Measurements from ENCODE around the gene FRS3. TPM values are rescaled to one million over a fixed set of nuclear protein-coding genes. Genes with fewer than 3 reads are reported as not detected.

FRS3 gene
- total and polyA plus RNA-seq, 9 of the 15 experiments (the other 6 are each of a cell fraction or from before 2014, with no cell fraction given) = 0.03 to 3.7 (median 1.6) TPM

DNA sequence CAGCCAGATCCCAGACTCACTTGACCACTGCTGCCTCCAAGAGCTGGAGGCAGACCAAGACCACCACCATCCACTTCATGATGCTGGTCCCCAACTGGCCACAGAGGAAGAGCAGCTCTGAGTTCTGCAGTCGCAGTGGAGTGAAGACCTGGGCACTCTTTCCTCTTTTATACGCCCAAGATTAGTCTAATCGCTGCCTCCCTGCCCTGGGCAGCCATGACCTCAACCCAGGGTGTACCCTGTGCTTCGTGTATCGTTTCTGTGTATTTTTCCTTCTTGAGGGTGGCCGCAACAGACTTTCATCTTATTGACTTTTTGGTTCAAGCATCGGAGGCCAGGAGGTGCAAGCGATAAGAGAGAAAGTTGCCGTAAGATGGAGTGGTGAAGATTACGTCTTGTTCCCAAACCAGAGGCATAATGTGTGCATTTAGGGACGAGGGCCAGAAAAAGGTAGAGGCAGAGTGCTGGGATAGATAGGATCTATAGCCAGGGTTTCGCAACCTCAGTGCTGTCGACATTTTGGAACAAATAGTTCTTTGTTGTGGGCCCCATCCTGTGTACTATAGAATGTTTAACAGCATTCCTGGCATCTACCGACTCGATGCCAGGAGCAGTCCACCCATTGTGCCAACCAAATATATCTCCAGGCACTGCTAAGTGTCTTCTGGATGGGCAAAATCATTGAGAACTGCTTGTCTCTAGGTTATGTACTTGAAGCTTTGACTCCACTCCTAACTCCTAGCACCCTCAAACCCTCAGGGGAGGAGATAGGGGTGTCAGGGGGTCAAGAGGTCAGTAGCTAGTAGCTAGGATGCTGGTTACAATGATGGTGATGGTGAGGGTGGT lies 32.2 kb downstream of the FRS3 start, which contains the start of gene PGC (continued):
- TF ChIP-seq, protein P1, sequence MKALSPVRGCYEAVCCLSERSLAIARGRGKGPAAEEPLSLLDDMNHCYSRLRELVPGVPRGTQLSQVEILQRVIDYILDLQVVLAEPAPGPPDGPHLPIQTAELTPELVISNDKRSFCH (CRISPR knock-in tag; IDR thresholded peaks at IDR 0.05) = no peak
- TF ChIP-seq, protein P1 (tag; IDR thresholded peaks at IDR 0.05) = 0 out of 2 replicates have a peak, but pooled peaks have one; percentile 30
- TF ChIP-seq, protein P2, sequence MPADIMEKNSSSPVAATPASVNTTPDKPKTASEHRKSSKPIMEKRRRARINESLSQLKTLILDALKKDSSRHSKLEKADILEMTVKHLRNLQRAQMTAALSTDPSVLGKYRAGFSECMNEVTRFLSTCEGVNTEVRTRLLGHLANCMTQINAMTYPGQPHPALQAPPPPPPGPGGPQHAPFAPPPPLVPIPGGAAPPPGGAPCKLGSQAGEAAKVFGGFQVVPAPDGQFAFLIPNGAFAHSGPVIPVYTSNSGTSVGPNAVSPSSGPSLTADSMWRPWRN (IDR thresholded peaks at IDR 0.05; ENCODE audit: low read depth) = peak; percentile 72; the same call in 1 of the 2 replicates
- TF ChIP-seq ZNF766 (CRISPR knock-in tag; conservative IDR thresholded peaks at IDR 0.05) = 0 out of 2 replicates have a peak, but pooled peaks have one; percentile 58

DNA sequence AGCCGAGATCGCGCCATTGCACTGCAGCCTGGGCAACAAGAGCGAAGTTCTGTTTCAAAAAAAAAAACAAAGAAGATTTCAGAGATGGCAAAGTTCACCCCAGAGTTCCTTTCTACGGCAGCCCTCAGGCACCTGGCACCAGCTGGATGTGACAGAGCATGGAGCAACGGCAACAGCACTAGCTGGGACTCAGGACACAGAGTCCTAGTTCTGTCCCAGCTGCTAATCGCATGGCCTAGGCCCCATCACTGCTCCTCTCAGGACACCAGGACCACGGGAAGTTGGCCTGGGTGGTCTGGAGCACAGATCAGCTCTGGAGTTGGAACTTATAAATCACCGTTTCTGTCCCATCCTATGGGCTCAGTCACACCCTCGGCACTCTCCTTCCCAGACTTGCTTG lies 33.6 kb downstream of the FRS3 start:
- no peaks in the 10 kb centered on the region; the same call in 1 of the 2 replicates for H4K20me1 ChIP-seq (replicated peaks; ENCODE audit: control insufficient read depth, insufficient read depth, low read length)
- in situ Hi-C loops (cut with MboI) = no loop called here
- DNase-seq (ENCODE audit: extremely low read depth in 1 of 4, low spot score in 3 of 4) (no peak), FAIRE-seq (no peak), ATAC-seq (no peak)
- H3K4me3 ChIP-seq = no peak overlapping the region
- H3K4me1 ChIP-seq (replicated peaks in 1 of 2; ENCODE audit: control insufficient read depth in 2 of 2, insufficient read depth in 2 of 2, low read length in 2 of 2) = peaks cover 14 to 18% of the 10 kb centered on the region in 2 experiments
- ChIA-PET POLR2A (interaction anchor here (0.6 kb wide), 2 partner anchors 41 to 1434 kb away, joined by 3 to 4 read pairs; partner anchors contain the start of gene TOMM6), CTCF (ENCODE audit: low intra/inter-chr PET ratio) (no interaction called here)
- peaks cover 15 to 30% of the 10 kb centered on the region in 2 experiments; a peak in 4 of 5 replicates for H3K27me3 ChIP-seq (ENCODE audit: control insufficient read depth in 2 of 2, insufficient read depth in 2 of 2, low read length in 2 of 2)
- BruUV-seq (replicated peaks) = no TSS peak
- no peak overlapping the region for H3K4me2 ChIP-seq (ENCODE audit: insufficient read depth, low read length)
- intact Hi-C loops (cut with micrococcal nuclease) = no loop called here
- no peaks in the 10 kb centered on the region for H3K79me2 ChIP-seq (ENCODE audit: control insufficient read depth, insufficient read depth, low read length)
- H3K36me3 ChIP-seq (ENCODE audit: control insufficient read depth, insufficient read depth, low read length) = no peaks in the 10 kb centered on the region
- H3K27ac ChIP-seq (ENCODE audit: extremely low read depth, low read depth, low read length) = no peak overlapping the region
- H3K9me1 ChIP-seq (ENCODE audit: control insufficient read depth, insufficient read depth, low read length) = no peaks in the 10 kb centered on the region
- no peaks in the 10 kb centered on the region for H3K9me3 ChIP-seq (replicated peaks; ENCODE audit: control insufficient read depth, insufficient read depth, low read depth, low read length)
- no peak overlapping the region for H3K9ac ChIP-seq (ENCODE audit: insufficient read depth in 1 of 2, low read depth in 2 of 2, low read length in 2 of 2)
- WGBS (ENCODE audit: insufficient coverage, low coverage, missing lambda C conversion rate) = 45% methylated on average over 10 of the region's 10 CpGs
- no peak overlapping the region for H2AFZ ChIP-seq (ENCODE audit: low read depth, low read length)
- TF ChIP-seq ZNF695 (CRISPR knock-in tag; IDR thresholded peaks at IDR 0.05) = no peak
- TF ChIP-seq SIRT6 (IDR thresholded peaks at IDR 0.05; ENCODE audit: low read depth, low read length) = no peak
- TF ChIP-seq, protein P3, sequence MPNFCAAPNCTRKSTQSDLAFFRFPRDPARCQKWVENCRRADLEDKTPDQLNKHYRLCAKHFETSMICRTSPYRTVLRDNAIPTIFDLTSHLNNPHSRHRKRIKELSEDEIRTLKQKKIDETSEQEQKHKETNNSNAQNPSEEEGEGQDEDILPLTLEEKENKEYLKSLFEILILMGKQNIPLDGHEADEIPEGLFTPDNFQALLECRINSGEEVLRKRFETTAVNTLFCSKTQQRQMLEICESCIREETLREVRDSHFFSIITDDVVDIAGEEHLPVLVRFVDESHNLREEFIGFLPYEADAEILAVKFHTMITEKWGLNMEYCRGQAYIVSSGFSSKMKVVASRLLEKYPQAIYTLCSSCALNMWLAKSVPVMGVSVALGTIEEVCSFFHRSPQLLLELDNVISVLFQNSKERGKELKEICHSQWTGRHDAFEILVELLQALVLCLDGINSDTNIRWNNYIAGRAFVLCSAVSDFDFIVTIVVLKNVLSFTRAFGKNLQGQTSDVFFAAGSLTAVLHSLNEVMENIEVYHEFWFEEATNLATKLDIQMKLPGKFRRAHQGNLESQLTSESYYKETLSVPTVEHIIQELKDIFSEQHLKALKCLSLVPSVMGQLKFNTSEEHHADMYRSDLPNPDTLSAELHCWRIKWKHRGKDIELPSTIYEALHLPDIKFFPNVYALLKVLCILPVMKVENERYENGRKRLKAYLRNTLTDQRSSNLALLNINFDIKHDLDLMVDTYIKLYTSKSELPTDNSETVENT (CRISPR knock-in tag; IDR thresholded peaks at IDR 0.05) = 0 out of 2 replicates have a peak, but pooled peaks have one; percentile 37
- TF ChIP-seq KLF6 (CRISPR knock-in tag; IDR thresholded peaks at IDR 0.05; ENCODE audit: borderline replicate concordance) = no peak
- no peak for TF ChIP-seq HSF4 (CRISPR knock-in tag; IDR thresholded peaks at IDR 0.05; ENCODE audit: borderline replicate concordance)
- TF ChIP-seq FOXP1 (CRISPR knock-in tag; IDR thresholded peaks at IDR 0.05) = no peak
- TF ChIP-seq KLF13 (tag; IDR thresholded peaks at IDR 0.05; ENCODE audit: borderline replicate concordance, low read depth) = no peak
- TF ChIP-seq, protein P4, sequence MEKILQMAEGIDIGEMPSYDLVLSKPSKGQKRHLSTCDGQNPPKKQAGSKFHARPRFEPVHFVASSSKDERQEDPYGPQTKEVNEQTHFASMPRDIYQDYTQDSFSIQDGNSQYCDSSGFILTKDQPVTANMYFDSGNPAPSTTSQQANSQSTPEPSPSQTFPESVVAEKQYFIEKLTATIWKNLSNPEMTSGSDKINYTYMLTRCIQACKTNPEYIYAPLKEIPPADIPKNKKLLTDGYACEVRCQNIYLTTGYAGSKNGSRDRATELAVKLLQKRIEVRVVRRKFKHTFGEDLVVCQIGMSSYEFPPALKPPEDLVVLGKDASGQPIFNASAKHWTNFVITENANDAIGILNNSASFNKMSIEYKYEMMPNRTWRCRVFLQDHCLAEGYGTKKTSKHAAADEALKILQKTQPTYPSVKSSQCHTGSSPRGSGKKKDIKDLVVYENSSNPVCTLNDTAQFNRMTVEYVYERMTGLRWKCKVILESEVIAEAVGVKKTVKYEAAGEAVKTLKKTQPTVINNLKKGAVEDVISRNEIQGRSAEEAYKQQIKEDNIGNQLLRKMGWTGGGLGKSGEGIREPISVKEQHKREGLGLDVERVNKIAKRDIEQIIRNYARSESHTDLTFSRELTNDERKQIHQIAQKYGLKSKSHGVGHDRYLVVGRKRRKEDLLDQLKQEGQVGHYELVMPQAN (IDR thresholded peaks at IDR 0.05; ENCODE audit: borderline replicate concordance) = no peak

Data from K562 (cell line).